ENCODE data around the gene NUFIP1.
"Not testable (repeated sequence)": the region's sequence is repeated elsewhere in the genome, so short reads cannot be mapped to it uniquely, and the experiment has no call there.

Gene NUFIP1

GRCh38 chr13:44989071-44989889 lies at the start of gene NUFIP1, which contains the start of gene GPALPP1:
NUFIP1 (minus strand) TSS chr13:44989471; CDS start chr13:44989436, 35 bp downstream.
GPALPP1 (plus strand) TSS chr13:44989538; CDS start chr13:44989655, 117 bp downstream.
- H3K27me3 ChIP-seq = no peaks in the 10 kb centered on the region
- H3K9me3 ChIP-seq (replicated peaks in 1 of 11) = no peaks in the 10 kb centered on the region
- H4K20me1 ChIP-seq = peaks cover 0 to 71% (median 14%) of the 10 kb centered on the region in 11 experiments; a peak in 14 of 22 replicates
- peaks cover 9 to 51% (median 26%) of the 10 kb centered on the region in 11 experiments; a peak in 21 of 22 replicates for H3K36me3 ChIP-seq
- peak within 1 kb of the TSS; percentile 84 to 99 (median 92) for H3K4me3 ChIP-seq
- peak within 1 kb of the TSS; percentile 76 to 92 (median 87) for H3K27ac ChIP-seq
- H3K9ac ChIP-seq = peak within 1 kb of the TSS; percentile 83 to 96 (median 92)
- TF ChIP-seq Cebpa-rat (IDR thresholded peaks at IDR 0.05) = no peak
- H3K4me1 ChIP-seq = peaks cover 31 to 48% (median 36%) of the 10 kb centered on the region in 10 experiments
- peak within 1 kb of the TSS; percentile 85 to 99 (median 95) for H3K4me2 ChIP-seq

- Histone ChIP-seq H3K36me3 (peaks cover 15 to 61% (median 33%) of the 10 kb centered on the region in 11 experiments; a peak in 21 of 22 replicates), H3K4me3 (no peak overlapping the region), H3K9me3 (replicated peaks in 1 of 11) (no peaks in the 10 kb centered on the region), H3K4me2 (no peak overlapping the region), H3K9ac (no peak overlapping the region), H3K27me3 (no peaks in the 10 kb centered on the region), H3K27ac (no peak overlapping the region), H4K20me1 (no peaks in the 10 kb centered on the region), H3K4me1 (no peaks in the 10 kb centered on the region)
- TF ChIP-seq Cebpa-rat (IDR thresholded peaks at IDR 0.05) = no peak
These were observed 46.9 kb upstream of the NUFIP1 start for GRCh38 chr13:45036206-45036605.

GRCh38 chr13:45034342-45034741 lies 45.1 kb upstream of the NUFIP1 start:
- Histone ChIP-seq H4K20me1 (no peaks in the 10 kb centered on the region), H3K9me3 (replicated peaks in 1 of 11) (no peaks in the 10 kb centered on the region), H3K4me2 (no peak overlapping the region), H3K9ac (no peak overlapping the region), H3K4me1 (no peaks in the 10 kb centered on the region), H3K4me3 (no peak overlapping the region), H3K27ac (no peak overlapping the region), H3K36me3 (peaks cover 15 to 77% (median 40%) of the 10 kb centered on the region in 11 experiments; a peak in 21 of 22 replicates), H3K27me3 (no peaks in the 10 kb centered on the region)
- no peak for TF ChIP-seq Cebpa-rat (IDR thresholded peaks at IDR 0.05)

- no peak overlapping the region for H3K27ac ChIP-seq
- no peaks in the 10 kb centered on the region for H4K20me1 ChIP-seq
- H3K4me1 ChIP-seq = no peaks in the 10 kb centered on the region
- H3K9me3 ChIP-seq (replicated peaks in 1 of 11) = no peaks in the 10 kb centered on the region
- H3K27me3 ChIP-seq = no peaks in the 10 kb centered on the region
- no peak overlapping the region for H3K4me2 ChIP-seq
- H3K9ac ChIP-seq = no peak overlapping the region
- H3K4me3 ChIP-seq = no peak overlapping the region
- no peak for TF ChIP-seq Cebpa-rat (IDR thresholded peaks at IDR 0.05)
- H3K36me3 ChIP-seq = peaks cover 71 to 95% (median 81%) of the 10 kb centered on the region in 11 experiments
These were observed 35.6 kb upstream of the NUFIP1 start for GRCh38 chr13:45024847-45025246.

- Histone ChIP-seq H3K4me3 (no peak overlapping the region), H3K36me3 (peaks cover 73 to 95% (median 85%) of the 10 kb centered on the region in 11 experiments), H3K4me1 (no peaks in the 10 kb centered on the region), H4K20me1 (no peaks in the 10 kb centered on the region), H3K9me3 (replicated peaks in 1 of 11) (no peaks in the 10 kb centered on the region), H3K27ac (no peak overlapping the region), H3K27me3 (no peaks in the 10 kb centered on the region), H3K4me2 (no peak overlapping the region), H3K9ac (no peak overlapping the region)
- TF ChIP-seq Cebpa-rat (IDR thresholded peaks at IDR 0.05) = no peak
These were observed 32.0 kb upstream of the NUFIP1 start for GRCh38 chr13:45021250-45021649.

GRCh38 chr13:45019981-45020380 lies 30.7 kb upstream of the NUFIP1 start:
- H3K27ac ChIP-seq; H3K9me3 ChIP-seq (replicated peaks in 1 of 11); H4K20me1 ChIP-seq; H3K27me3 ChIP-seq; H3K4me3 ChIP-seq; H3K4me1 ChIP-seq; H3K9ac ChIP-seq; H3K4me2 ChIP-seq: not testable (repeated sequence)
- peaks cover 79 to 95% (median 87%) of the 10 kb centered on the region in 11 experiments for H3K36me3 ChIP-seq

- Histone ChIP-seq H3K4me1 (peaks cover 0 to 12% (median 6%) of the 10 kb centered on the region in 10 experiments; a peak in 8 of 20 replicates), H4K20me1 (no peaks in the 10 kb centered on the region), H3K4me2 (no peak overlapping the region), H3K36me3 (peaks cover 65 to 94% (median 77%) of the 10 kb centered on the region in 11 experiments), H3K9me3 (replicated peaks in 1 of 11) (no peaks in the 10 kb centered on the region), H3K4me3 (no peak overlapping the region), H3K9ac (no peak overlapping the region), H3K27ac (no peak overlapping the region), H3K27me3 (no peaks in the 10 kb centered on the region)
- TF ChIP-seq Cebpa-rat (IDR thresholded peaks at IDR 0.05) = no peak
These were observed 27.6 kb upstream of the NUFIP1 start for GRCh38 chr13:45016792-45017425.

GRCh38 chr13:45015300-45015699 lies 26.0 kb upstream of the NUFIP1 start:
- Histone ChIP-seq H4K20me1 (no peaks in the 10 kb centered on the region), H3K4me1 (peaks cover 0 to 13% (median 7%) of the 10 kb centered on the region in 10 experiments; a peak in 8 of 20 replicates), H3K4me3 (no peak overlapping the region), H3K27me3 (no peaks in the 10 kb centered on the region), H3K27ac (no peak overlapping the region), H3K9ac (no peak overlapping the region), H3K9me3 (replicated peaks in 1 of 11) (no peaks in the 10 kb centered on the region), H3K4me2 (peak overlapping the region in 1 of 11 experiments; percentile 39; a peak in 1 of 22 replicates), H3K36me3 (peaks cover 65 to 94% (median 77%) of the 10 kb centered on the region in 11 experiments)
- TF ChIP-seq Cebpa-rat (IDR thresholded peaks at IDR 0.05) = no peak

- Histone ChIP-seq H3K4me3 (no peak overlapping the region), H3K9ac (no peak overlapping the region), H3K27ac (no peak overlapping the region), H3K27me3 (no peaks in the 10 kb centered on the region), H4K20me1 (no peaks in the 10 kb centered on the region), H3K9me3 (replicated peaks in 1 of 11) (no peaks in the 10 kb centered on the region), H3K4me1 (peaks cover 0 to 13% (median 7%) of the 10 kb centered on the region in 10 experiments; a peak in 8 of 20 replicates), H3K36me3 (peaks cover 60 to 98% (median 82%) of the 10 kb centered on the region in 11 experiments), H3K4me2 (no peak overlapping the region)
- peak in 9 of 11 experiments; percentile 28 to 84 (median 49); a peak in 11 of 22 replicates for TF ChIP-seq Cebpa-rat (IDR thresholded peaks at IDR 0.05)
These were observed 21.9 kb upstream of the NUFIP1 start for GRCh38 chr13:45011198-45011597.
